ENCODE measurements around the gene NT5M. TPM values are rescaled to one million over a fixed set of nuclear protein-coding genes. Genes with fewer than 3 reads are reported as not detected.

Gene NT5M
- total RNA-seq, 1 experiment from 2014 or later: 6.6 TPM

DNA sequence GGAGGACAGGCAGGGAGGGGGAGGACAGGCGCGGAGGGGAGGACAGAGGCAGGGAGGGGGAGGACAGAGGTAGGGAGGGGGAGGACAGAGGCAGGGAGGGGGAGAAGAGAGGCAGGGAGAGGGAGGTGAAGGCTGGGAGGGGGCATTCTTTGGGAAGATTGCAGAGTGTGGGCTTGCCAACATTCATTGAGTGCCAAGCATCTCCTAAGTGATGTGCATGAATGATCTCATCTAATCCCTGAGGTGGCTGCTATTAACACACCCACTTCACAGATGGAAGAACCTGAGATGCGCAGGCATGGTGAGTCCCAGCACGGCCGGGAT is 58.3 kb downstream of the NT5M start:
- H3K9me3 Mint-ChIP-seq: peaks cover 15 to 19% of the 10 kb centered on the region in 2 experiments; a peak in 4 of 5 replicates
- Histone ChIP-seq H4K5ac (ENCODE audit: insufficient read length, low read depth, low read length) (no peak overlapping the region), H3K4me1 (ENCODE audit: insufficient read depth, low read length) (no peaks in the 10 kb centered on the region), H3K79me1 (ENCODE audit: insufficient read depth, low read depth, low read length, poor library complexity, severe bottlenecking) (no peaks in the 10 kb centered on the region), H2BK5ac (ENCODE audit: insufficient read length, low read length) (no peak overlapping the region), H4K20me1 (ENCODE audit: control insufficient read depth, insufficient read depth, insufficient read length) (no peaks in the 10 kb centered on the region), H3K4ac (ENCODE audit: low read depth, low read length) (no peak overlapping the region), H3K14ac (ENCODE audit: insufficient read depth, low read length) (no peak overlapping the region), H2AK5ac (ENCODE audit: insufficient read length, low read length) (no peak overlapping the region), H2AFZ (ENCODE audit: low read length) (no peak overlapping the region), H2BK12ac (ENCODE audit: insufficient read length, low read depth, low read length) (no peak overlapping the region), H2BK20ac (ENCODE audit: low read depth, low read length, poor library complexity, severe bottlenecking) (no peak overlapping the region), H4K91ac (ENCODE audit: insufficient read length, low read depth, low read length) (no peak overlapping the region), H3T11ph (ENCODE audit: low read length) (no peak overlapping the region), H3K56ac (ENCODE audit: insufficient read length, low read depth, low read length) (no peak overlapping the region), H3K4me2 (ENCODE audit: insufficient read depth, insufficient read length, low read length) (no peak overlapping the region), H3K9ac (ENCODE audit: extremely low read depth, insufficient read length, low read length) (no peak overlapping the region), H4K8ac (replicated peaks; ENCODE audit: insufficient read length, low read depth, low read length) (no peak overlapping the region), H2BK15ac (ENCODE audit: low read depth, low read length) (no peak overlapping the region), H2BK120ac (ENCODE audit: low read depth, low read length, poor library complexity, severe bottlenecking) (no peak overlapping the region), H3K9me3 (ENCODE audit: control insufficient read depth, low read depth, low read length) (no peaks in the 10 kb centered on the region), H3K27ac (ENCODE audit: insufficient read length, low read depth, low read length) (no peak overlapping the region), H3K23me2 (ENCODE audit: insufficient read length, low read depth, low read length, poor library complexity, severe bottlenecking) (no peaks in the 10 kb centered on the region), H3K18ac (ENCODE audit: insufficient read length, low read depth, low read length) (no peak overlapping the region), H3K27me3 (ENCODE audit: insufficient read depth, low read length) (no peaks in the 10 kb centered on the region), H3K79me2 (ENCODE audit: insufficient read depth, low read length) (no peaks in the 10 kb centered on the region), H3K23ac (ENCODE audit: insufficient read length, low read depth, low read length) (no peak overlapping the region)
- no peak for DNase-seq
- H3K36me3 Mint-ChIP-seq (ENCODE audit: insufficient read depth in 1 of 3, low read depth in 3 of 3): peaks cover 0 to 7% (median 0%) of the 10 kb centered on the region in 3 experiments; a peak in 2 of 7 replicates
- peaks cover 16 to 18% of the 10 kb centered on the region in 2 experiments for H3K4me1 Mint-ChIP-seq
- TF ChIP-seq, protein P1, sequence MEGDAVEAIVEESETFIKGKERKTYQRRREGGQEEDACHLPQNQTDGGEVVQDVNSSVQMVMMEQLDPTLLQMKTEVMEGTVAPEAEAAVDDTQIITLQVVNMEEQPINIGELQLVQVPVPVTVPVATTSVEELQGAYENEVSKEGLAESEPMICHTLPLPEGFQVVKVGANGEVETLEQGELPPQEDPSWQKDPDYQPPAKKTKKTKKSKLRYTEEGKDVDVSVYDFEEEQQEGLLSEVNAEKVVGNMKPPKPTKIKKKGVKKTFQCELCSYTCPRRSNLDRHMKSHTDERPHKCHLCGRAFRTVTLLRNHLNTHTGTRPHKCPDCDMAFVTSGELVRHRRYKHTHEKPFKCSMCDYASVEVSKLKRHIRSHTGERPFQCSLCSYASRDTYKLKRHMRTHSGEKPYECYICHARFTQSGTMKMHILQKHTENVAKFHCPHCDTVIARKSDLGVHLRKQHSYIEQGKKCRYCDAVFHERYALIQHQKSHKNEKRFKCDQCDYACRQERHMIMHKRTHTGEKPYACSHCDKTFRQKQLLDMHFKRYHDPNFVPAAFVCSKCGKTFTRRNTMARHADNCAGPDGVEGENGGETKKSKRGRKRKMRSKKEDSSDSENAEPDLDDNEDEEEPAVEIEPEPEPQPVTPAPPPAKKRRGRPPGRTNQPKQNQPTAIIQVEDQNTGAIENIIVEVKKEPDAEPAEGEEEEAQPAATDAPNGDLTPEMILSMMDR (conservative IDR thresholded peaks at IDR 0.05): no peak
- no CpG with 5 or more reads among the region's 5 CpGs for WGBS (ENCODE audit: extremely low coverage, insufficient read length, low lambda C conversion rate)
- H3K4me3 Mint-ChIP-seq: no peak overlapping the region
- peaks cover 37% of the 10 kb centered on the region for H3K27me3 Mint-ChIP-seq (ENCODE audit: low read depth)
- H3K27ac Mint-ChIP-seq: no peak overlapping the region

Data from H9 (cell line).